Gastroesophageal sphincter (tissue), 4 donors: ENCODE data around the gene PRR19. TPM values are rescaled to one million over a fixed set of nuclear protein-coding genes. Genes with fewer than 3 reads are reported as not detected.
A peak's percentile ranks its signal among the peaks of the same experiment; 100 is the strongest.

Experiments used
- ATAC-seq: fragments of 150-250 bp; one replicate; pipeline ENCODE4 v1.9.1; 2016; ENCODE audit warnings: mild to moderate bottlenecking, moderate library complexity
- H3K27ac ChIP-seq, 4 donors: fragments of 200-600 bp; sonication (generic) in 3 of 4; 1 replicate in 3 of 4; 2 replicates in 1 of 4; pipeline ENCODE4 v1.5.1; 2016 to 2019
- H3K27me3 ChIP-seq: fragments of 200-600 bp; sonication (generic); one replicate; pipeline ENCODE4 v1.5.1; 2019
- H3K36me3 ChIP-seq, 2 donors: fragments of 200-600 bp; sonication (generic); one replicate each; pipeline ENCODE4 v1.5.1; 2019; ENCODE audit warnings: control low read depth in 1 of 2
- H3K4me1 ChIP-seq, 3 donors: fragments of 200-600 bp; sonication (generic); 1 replicate in 2 of 3; 2 replicates in 1 of 3; pipeline ENCODE4 v1.5.1; 2016 to 2019; ENCODE audit warnings: control low read depth in 2 of 3
- H3K4me3 ChIP-seq, 2 donors: fragments of 200-600 bp; sonication (generic); one replicate each; pipeline ENCODE4 v1.5.1; 2019; ENCODE audit warnings: mild to moderate bottlenecking in 1 of 2, moderate library complexity in 1 of 2
- H3K9me3 ChIP-seq, 3 donors: fragments of 200-600 bp; sonication (generic); one replicate each; pipeline ENCODE4 v1.5.1; 2017 to 2019; ENCODE audit warnings: control low read depth in 2 of 3
- EP300 ChIP-seq: sonication (generic); formaldehyde crosslinking; IDR thresholded peaks from one replicate; pipeline ENCODE4 v1.6.1; 2017; ENCODE audit warnings: antibody characterized with exemption, mild to moderate bottlenecking
- POLR2A ChIP-seq, 2 donors: fragments of 450-650 bp; IDR thresholded peaks; one replicate each; pipeline ENCODE4 v1.6.1; 2017; ENCODE audit warnings: antibody characterized with exemption in 2 of 2, mild to moderate bottlenecking in 2 of 2, moderate library complexity in 1 of 2
- POLR2AphosphoS5 ChIP-seq: sonication (generic); formaldehyde crosslinking; IDR thresholded peaks from one replicate; pipeline ENCODE4 v1.6.1; 2017; ENCODE audit warnings: antibody characterized with exemption
- WGBS, 2 donors: methylation state at CpG; one replicate each; pipeline ENCODE4 v1.1.5; 2018; ENCODE audit warnings: low coverage in 1 of 2; 5-methylcytosine and 5-hydroxymethylcytosine counted together
- total RNA-seq, 4 donors: library from RNA; depleted of rRNA; stranded (reverse); fragments of >200 nt; gene quantifications; one replicate each; pipeline ENCODE4 v1.1.0, GENCODE V29; 2016
- TF ChIP-seq, protein P1 (sequence below), 4 experiments: fragments of 200-600 bp in 2 of 4; fragments of 450-650 bp in 2 of 4; sonication (generic) in 1 of 4; IDR thresholded peaks; one replicate each; pipeline ENCODE4 v1.5.1; 2017 to 2019; ENCODE audit warnings: antibody characterized with exemption in 4 of 4, mild to moderate bottlenecking in 2 of 4, moderate library complexity in 2 of 4

Gene PRR19
- total RNA-seq, 4 donors from 2014 or later: 0.93 TPM; not detected in 3

DNA sequence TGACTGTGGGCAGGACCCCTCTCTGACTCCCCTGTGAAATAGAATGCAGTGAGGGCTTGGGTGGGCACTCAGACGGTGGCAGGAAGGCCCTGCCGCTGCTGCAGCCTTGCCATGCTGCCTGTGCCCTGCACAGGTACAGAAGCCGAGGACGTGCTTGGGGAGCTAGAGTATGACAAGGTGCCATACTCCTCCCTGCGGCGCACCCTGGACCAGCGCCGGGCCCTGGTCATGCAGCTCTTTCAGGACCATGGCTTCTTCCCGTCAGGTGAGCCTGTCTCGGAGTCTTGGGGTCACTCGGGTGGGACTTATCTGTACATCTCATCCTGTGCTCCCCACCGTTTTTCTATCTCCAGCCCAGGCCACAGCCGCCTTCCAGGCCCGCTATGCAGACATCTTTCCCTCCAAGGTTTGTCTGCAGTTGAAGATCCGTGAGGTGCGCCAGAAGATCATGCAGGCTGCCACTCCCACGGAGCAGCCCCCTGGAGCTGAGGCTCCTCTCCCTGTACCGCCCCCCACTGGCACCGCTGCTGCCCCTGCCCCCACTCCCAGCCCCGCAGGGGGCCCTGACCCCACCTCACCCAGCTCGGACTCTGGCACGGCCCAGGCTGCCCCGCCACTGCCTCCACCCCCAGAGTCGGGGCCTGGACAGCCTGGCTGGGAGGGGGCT is 7.3 kb upstream of the PRR19 start:
- peaks cover 0 to 59% of the 10 kb centered on the region in 2 donors for H3K36me3 ChIP-seq
- TF ChIP-seq POLR2A (IDR thresholded peaks at IDR 0.05): no peak
- TF ChIP-seq POLR2AphosphoS5: no peak
- no peak for TF ChIP-seq EP300
- TF ChIP-seq, protein P1, sequence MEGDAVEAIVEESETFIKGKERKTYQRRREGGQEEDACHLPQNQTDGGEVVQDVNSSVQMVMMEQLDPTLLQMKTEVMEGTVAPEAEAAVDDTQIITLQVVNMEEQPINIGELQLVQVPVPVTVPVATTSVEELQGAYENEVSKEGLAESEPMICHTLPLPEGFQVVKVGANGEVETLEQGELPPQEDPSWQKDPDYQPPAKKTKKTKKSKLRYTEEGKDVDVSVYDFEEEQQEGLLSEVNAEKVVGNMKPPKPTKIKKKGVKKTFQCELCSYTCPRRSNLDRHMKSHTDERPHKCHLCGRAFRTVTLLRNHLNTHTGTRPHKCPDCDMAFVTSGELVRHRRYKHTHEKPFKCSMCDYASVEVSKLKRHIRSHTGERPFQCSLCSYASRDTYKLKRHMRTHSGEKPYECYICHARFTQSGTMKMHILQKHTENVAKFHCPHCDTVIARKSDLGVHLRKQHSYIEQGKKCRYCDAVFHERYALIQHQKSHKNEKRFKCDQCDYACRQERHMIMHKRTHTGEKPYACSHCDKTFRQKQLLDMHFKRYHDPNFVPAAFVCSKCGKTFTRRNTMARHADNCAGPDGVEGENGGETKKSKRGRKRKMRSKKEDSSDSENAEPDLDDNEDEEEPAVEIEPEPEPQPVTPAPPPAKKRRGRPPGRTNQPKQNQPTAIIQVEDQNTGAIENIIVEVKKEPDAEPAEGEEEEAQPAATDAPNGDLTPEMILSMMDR (IDR thresholded peaks at IDR 0.05): no peak
- no peak overlapping the region for H3K4me3 ChIP-seq
- no peak overlapping the region for H3K27ac ChIP-seq
- no peak for ATAC-seq
- H3K9me3 ChIP-seq: no peaks in the 10 kb centered on the region
- peaks cover 0 to 20% (median 0%) of the 10 kb centered on the region in 3 donors for H3K4me1 ChIP-seq
- 64% methylated on average over 3 of the region's 24 CpGs; no CpG with 5 or more reads in 1 of the 2 donors for WGBS, 2 donors
- H3K27me3 ChIP-seq: no peaks in the 10 kb centered on the region

DNA sequence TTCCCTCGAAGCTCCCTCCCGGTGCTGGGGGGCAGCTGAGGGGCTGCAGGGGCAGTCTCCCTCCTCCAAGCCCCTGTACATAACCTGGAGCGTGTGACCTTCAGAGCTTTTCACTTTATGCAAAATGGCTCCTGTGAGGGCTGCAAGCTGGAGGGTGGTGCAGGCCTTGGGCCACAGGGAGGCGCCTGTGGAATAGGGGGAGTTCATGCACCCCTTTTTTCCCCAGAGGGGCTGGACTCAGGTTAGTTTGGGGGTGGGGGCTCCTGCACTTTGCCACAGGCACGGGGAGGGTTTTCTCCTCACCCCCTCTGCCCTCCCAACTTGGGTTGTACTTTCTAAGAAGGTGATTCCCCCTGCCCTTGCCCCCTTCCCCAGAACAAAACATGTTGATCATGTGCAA is 6.6 kb upstream of the PRR19 start:
- Histone ChIP-seq H3K4me1 (peaks cover 0 to 20% (median 0%) of the 10 kb centered on the region in 3 donors), H3K9me3 (no peaks in the 10 kb centered on the region), H3K4me3 (no peak overlapping the region), H3K27ac (no peak overlapping the region), H3K27me3 (no peaks in the 10 kb centered on the region), H3K36me3 (peaks cover 0 to 52% of the 10 kb centered on the region in 2 donors)
- no peak for ATAC-seq
- WGBS, 2 donors: 57% methylated on average over 1 of the region's 5 CpGs; no CpG with 5 or more reads in 1 of the 2 donors
- TF ChIP-seq EP300: no peak
- TF ChIP-seq POLR2A (IDR thresholded peaks at IDR 0.05): no peak
- no peak for TF ChIP-seq POLR2AphosphoS5
- TF ChIP-seq, protein P1 (IDR thresholded peaks at IDR 0.05): no peak

DNA sequence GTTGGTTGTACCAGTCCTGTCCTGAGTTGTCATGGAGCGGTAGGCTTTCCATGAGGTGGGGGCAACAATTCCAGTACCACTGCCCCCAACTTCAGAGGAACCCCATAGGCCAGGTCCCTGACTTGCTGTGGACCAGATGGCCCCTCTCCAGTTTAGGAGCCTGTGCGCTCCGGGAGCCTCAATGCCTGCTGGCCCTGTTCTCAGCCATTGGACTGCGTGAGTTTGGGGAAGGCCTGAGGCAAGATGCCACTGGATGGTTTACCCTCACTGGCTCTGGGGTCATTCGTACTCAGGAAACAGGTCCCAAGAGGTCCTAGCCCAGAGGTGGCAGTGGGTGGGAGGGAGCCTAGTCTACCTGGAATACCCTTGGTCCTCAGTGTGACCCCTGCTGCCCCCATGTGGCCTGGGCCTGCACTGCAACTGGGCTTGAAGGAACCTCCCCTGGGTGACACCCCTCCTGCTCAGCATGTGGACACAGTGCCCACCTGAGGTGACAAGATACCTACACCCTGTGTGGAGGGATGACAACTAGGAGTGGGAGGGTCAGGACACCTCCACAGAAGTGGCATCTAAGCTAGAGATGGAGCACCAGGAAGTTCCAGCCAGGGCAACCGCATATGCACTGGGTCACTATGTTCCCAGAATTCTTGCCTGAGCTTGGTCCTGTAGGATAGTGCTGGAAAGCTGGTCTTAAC is 6.0 kb upstream of the PRR19 start:
- ATAC-seq: peak; percentile 74
- H3K27ac ChIP-seq: peak overlapping the region in 1 of 4 donors; percentile 39
- peaks cover 0 to 46% of the 10 kb centered on the region in 2 donors for H3K36me3 ChIP-seq
- WGBS, 2 donors: 100% methylated on average over 1 of the region's 6 CpGs; no CpG with 5 or more reads in 1 of the 2 donors
- H3K9me3 ChIP-seq: no peaks in the 10 kb centered on the region
- no peak overlapping the region for H3K4me3 ChIP-seq
- no peaks in the 10 kb centered on the region for H3K27me3 ChIP-seq
- peaks cover 0 to 16% (median 0%) of the 10 kb centered on the region in 3 donors for H3K4me1 ChIP-seq
- TF ChIP-seq POLR2AphosphoS5 (peak; percentile 17), POLR2A (IDR thresholded peaks at IDR 0.05) (no peak), EP300 (no peak)
- TF ChIP-seq, protein P1 (IDR thresholded peaks at IDR 0.05): peak in 3 of 4 experiments; percentile 89 to 97 (median 95)

DNA sequence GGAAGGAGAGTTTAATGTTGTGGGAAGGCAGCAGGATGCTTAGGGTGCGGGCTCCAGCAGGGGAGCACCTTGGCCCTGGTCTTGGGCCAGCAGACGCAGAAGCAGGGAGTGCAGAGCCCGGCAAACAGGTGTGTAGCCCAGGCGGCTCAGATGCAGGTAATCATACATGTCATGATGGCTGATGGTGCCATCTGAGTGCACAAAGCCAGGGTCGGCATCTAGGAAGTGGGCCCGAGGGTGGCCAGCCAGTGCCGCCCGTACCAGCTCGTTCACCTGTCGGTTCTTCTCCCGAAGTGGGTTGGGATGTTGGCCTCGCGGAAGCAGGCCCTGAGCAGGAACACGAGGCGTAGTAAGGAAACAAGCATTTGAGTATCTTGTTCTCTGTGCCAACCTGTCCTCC is 4.9 kb upstream of the PRR19 start:
- Histone ChIP-seq H3K4me3 (no peak overlapping the region), H3K9me3 (no peaks in the 10 kb centered on the region), H3K27me3 (no peaks in the 10 kb centered on the region), H3K27ac (no peak overlapping the region), H3K4me1 (peaks cover 0 to 16% (median 4%) of the 10 kb centered on the region in 3 donors), H3K36me3 (peaks cover 0 to 35% of the 10 kb centered on the region in 2 donors)
- WGBS, 2 donors: 73 to 85% methylated on average over 4 of the region's 15 CpGs
- TF ChIP-seq, protein P1 (IDR thresholded peaks at IDR 0.05): no peak
- TF ChIP-seq POLR2A (IDR thresholded peaks at IDR 0.05) (no peak), POLR2AphosphoS5 (no peak), EP300 (no peak)
- ATAC-seq: no peak
